IMR-90 (cell line): Measurements from ENCODE around the gene TCF7L2. TPM values are rescaled to one million over a fixed set of nuclear protein-coding genes. Genes with fewer than 3 reads are reported as not detected.

Experiments used
- ATAC-seq: fragments of 200-7000 bp; cut with Tn5 transposase; 2 replicates; pipeline ENCODE4 v1.9.1; 2020; ENCODE audit warnings: low read depth, mild to moderate bottlenecking, moderate library complexity
- BruUV-seq: library from RNA; stranded (reverse); fragments of 400-500 nt; replicated peaks from 2 replicates; lab custom pipeline; 2021; lab: Mats Ljungman, UMichigan
- CTCF ChIA-PET: fragments of 300-600 bp; formaldehyde crosslinking; extraction: SDS; loops from one replicate; lab custom pipeline; 2021; ENCODE audit warnings: antibody characterized with exemption; lab: Yijun Ruan, JAX
- POLR2A ChIA-PET: fragments of 300-600 bp; sonication (Branson Sonifier 250); formaldehyde crosslinking; loops from one replicate; lab custom pipeline; 2022; ENCODE audit warnings: antibody characterized with exemption; ENCODE audit not compliant: unreplicated experiment; lab: Charles Lee
- DNase-seq: peaks from one replicate; pipeline ENCODE4 v3.0.0; 2013
- H2AFZ ChIP-seq: replicated peaks from 2 replicates; pipeline ENCODE3; 2013; ENCODE audit warnings: low read length, mild to moderate bottlenecking; ENCODE audit not compliant: poor library complexity
- H2AK5ac ChIP-seq: 2 replicates; pipeline ENCODE4 v1.6.1; 2013; ENCODE audit warnings: low read depth, low read length, inconsistent platforms
- H2AK9ac ChIP-seq: replicated peaks from 2 replicates; pipeline ENCODE3; 2013; ENCODE audit warnings: mild to moderate bottlenecking, low read depth, low read length, moderate library complexity; ENCODE audit not compliant: poor library complexity
- H2BK120ac ChIP-seq: 2 replicates; pipeline ENCODE4 v1.6.1; 2013; ENCODE audit warnings: low read depth, low read length, inconsistent platforms
- H2BK15ac ChIP-seq: 3 replicates; pipeline ENCODE4 v1.6.1; 2013; ENCODE audit warnings: low read depth, low read length, inconsistent platforms
- H2BK20ac ChIP-seq: 2 replicates; pipeline ENCODE4 v1.6.1; 2013; ENCODE audit warnings: low read depth, mild to moderate bottlenecking, inconsistent platforms, low read length, moderate library complexity
- H2BK5ac ChIP-seq: 2 replicates; pipeline ENCODE4 v1.6.1; 2013; ENCODE audit warnings: mild to moderate bottlenecking, low read depth, low read length, inconsistent platforms; ENCODE audit not compliant: poor library complexity, severe bottlenecking
- H3K14ac ChIP-seq: replicated peaks from 2 replicates; pipeline ENCODE4 v1.6.1; 2013; ENCODE audit warnings: low read depth, low read length, inconsistent platforms
- H3K18ac ChIP-seq: 2 replicates; pipeline ENCODE4 v1.6.1; 2013; ENCODE audit warnings: low read depth, low read length, control low read depth
- H3K23ac ChIP-seq: 2 replicates; pipeline ENCODE4 v1.6.1; 2013; ENCODE audit warnings: low read depth, low read length, inconsistent platforms
- H3K27ac ChIP-seq: 2 replicates; pipeline ENCODE4 v1.5.1; 2013; ENCODE audit warnings: mild to moderate bottlenecking, control low read depth, low read length; ENCODE audit not compliant: insufficient read depth
- H3K27me3 ChIP-seq: 2 replicates; pipeline ENCODE4 v1.6.1; 2013; ENCODE audit warnings: low read length; ENCODE audit not compliant: control insufficient read depth, insufficient read depth
- H3K36me3 ChIP-seq: 2 replicates; pipeline ENCODE4 v1.6.1; 2013; ENCODE audit warnings: low read length, mixed read lengths; ENCODE audit not compliant: control insufficient read depth, insufficient read depth
- H3K4ac ChIP-seq: 2 replicates; pipeline ENCODE4 v1.6.1; 2013; ENCODE audit warnings: low read depth, low read length, inconsistent platforms
- H3K4me1 ChIP-seq: 2 replicates; pipeline ENCODE4 v1.6.1; 2013; ENCODE audit warnings: low read length, mixed read lengths; ENCODE audit not compliant: control insufficient read depth, insufficient read depth
- H3K4me2 ChIP-seq: 2 replicates; pipeline ENCODE4 v1.6.1; 2013; ENCODE audit warnings: low read depth, mild to moderate bottlenecking, control low read depth, low read length, moderate library complexity
- H3K4me3 ChIP-seq: 2 replicates; pipeline ENCODE4 v1.5.1; 2013; ENCODE audit warnings: low read depth, mild to moderate bottlenecking, control low read depth, low read length, moderate library complexity; ENCODE audit not compliant: insufficient read depth
- H3K56ac ChIP-seq: 2 replicates; pipeline ENCODE4 v1.6.1; 2013; ENCODE audit warnings: low read length, inconsistent platforms; ENCODE audit not compliant: insufficient read depth; ENCODE audit errors: extremely low read depth
- H3K79me1 ChIP-seq, 2 experiments: 2 replicates each; pipeline ENCODE4 v1.6.1; 2013; ENCODE audit warnings: low read length in 2 of 2, inconsistent platforms in 1 of 2, low read depth in 1 of 2
- H3K9ac ChIP-seq: 2 replicates; pipeline ENCODE4 v1.6.1; 2013; ENCODE audit warnings: low read depth, low read length, control low read depth
- H3K9me1 ChIP-seq: 2 replicates; pipeline ENCODE4 v1.6.1; 2013; ENCODE audit warnings: low read length, inconsistent platforms; ENCODE audit not compliant: insufficient read depth
- H3K9me3 ChIP-seq: 2 replicates; pipeline ENCODE4 v1.6.1; 2013; ENCODE audit warnings: low read length; ENCODE audit not compliant: control insufficient read depth, insufficient read depth
- H4K20me1 ChIP-seq: 2 replicates; pipeline ENCODE4 v1.6.1; 2013; ENCODE audit warnings: low read length, inconsistent platforms; ENCODE audit not compliant: insufficient read depth
- H4K5ac ChIP-seq: 2 replicates; pipeline ENCODE4 v1.6.1; 2013; ENCODE audit warnings: mild to moderate bottlenecking, low read depth, low read length, control low read depth
- H4K8ac ChIP-seq, 2 experiments: 2 replicates each; pipeline ENCODE4 v1.6.1; 2013; ENCODE audit warnings: low read depth in 2 of 2, low read length in 2 of 2, control low read depth in 1 of 2, inconsistent platforms in 1 of 2
- H4K91ac ChIP-seq: 2 replicates; pipeline ENCODE4 v1.6.1; 2013; ENCODE audit warnings: low read depth, low read length, inconsistent platforms; ENCODE audit not compliant: insufficient read depth
- BHLHE40 ChIP-seq: fragments of 150-350 bp; IDR thresholded peaks from 2 replicates; pipeline ENCODE4 v1.6.1; 2016; ENCODE audit warnings: mild to moderate bottlenecking, low read depth, low read length
- CEBPB ChIP-seq: IDR thresholded peaks from 2 replicates; pipeline ENCODE4 v1.6.1; 2012; ENCODE audit warnings: low read depth, low read length, improper control_type of control experiment
- CHD1 ChIP-seq: IDR thresholded peaks from 2 replicates; pipeline ENCODE4 v1.6.1; 2012; ENCODE audit warnings: low read depth, low read length, improper control_type of control experiment
- FOS ChIP-seq: fragments of 150-350 bp; IDR thresholded peaks from 2 replicates; pipeline ENCODE4 v1.6.1; 2016; ENCODE audit warnings: low read depth, low read length
- MAFK ChIP-seq: IDR thresholded peaks from 2 replicates; pipeline ENCODE4 v1.6.1; 2012; ENCODE audit warnings: low read depth, low read length, improper control_type of control experiment
- MAZ ChIP-seq: IDR thresholded peaks from 2 replicates; pipeline ENCODE4 v1.6.1; 2012; ENCODE audit warnings: low read depth, mild to moderate bottlenecking, low read length, improper control_type of control experiment, moderate library complexity, borderline replicate concordance
- MXI1 ChIP-seq: IDR thresholded peaks from 2 replicates; pipeline ENCODE4 v1.6.1; 2012; ENCODE audit warnings: low read depth, mild to moderate bottlenecking, low read length, moderate library complexity, borderline replicate concordance
- NFE2L2 ChIP-seq: fragments of 150-350 bp; IDR thresholded peaks from 2 replicates; pipeline ENCODE4 v1.6.1; 2016; ENCODE audit warnings: low read depth, mild to moderate bottlenecking, low read length
- POLR2A ChIP-seq: IDR thresholded peaks from 2 replicates; pipeline ENCODE4 v1.6.1; 2012; ENCODE audit warnings: mild to moderate bottlenecking, low read depth, low read length
- RAD21 ChIP-seq: IDR thresholded peaks from 2 replicates; pipeline ENCODE4 v1.6.1; 2012; ENCODE audit warnings: low read length, improper control_type of control experiment
- RCOR1 ChIP-seq: IDR thresholded peaks from 2 replicates; pipeline ENCODE4 v1.6.1; 2012; ENCODE audit warnings: mild to moderate bottlenecking, low read length, improper control_type of control experiment; ENCODE audit not compliant: insufficient replicate concordance
- RFX5 ChIP-seq: IDR thresholded peaks from 2 replicates; pipeline ENCODE4 v1.8.0; 2012; ENCODE audit warnings: low read depth, mild to moderate bottlenecking, low read length, moderate library complexity
- SMC3 ChIP-seq: fragments of 150-350 bp; IDR thresholded peaks from 2 replicates; pipeline ENCODE4 v1.6.1; 2016; ENCODE audit warnings: low read depth, mild to moderate bottlenecking, antibody characterized with exemption, low read length, moderate library complexity
- WGBS, 2 experiments: methylation state at CpG; one replicate each; pipeline versions ENCODE4 v1.1.5 to v1.1.7; 2013; ENCODE audit warnings: missing lambda C conversion rate in 2 of 2; ENCODE audit not compliant: insufficient read length in 1 of 2; ENCODE audit errors: extremely low coverage in 2 of 2; 5-methylcytosine and 5-hydroxymethylcytosine counted together
- dilution Hi-C: fragments of 300-500 bp; cut with HindIII; formaldehyde crosslinking; loops from one replicate; pipeline ENCODE4 v1.14.3; 2018; ENCODE audit warnings: low sequenced_read_pairs; ENCODE audit not compliant: unreplicated experiment
- in situ Hi-C: fragments of 300-500 bp; cut with MboI; formaldehyde crosslinking; loops from 3 replicates; pipeline ENCODE4 v1.14.3; 2019; ENCODE audit warnings: low sequenced_read_pairs, inconsistent platforms, mixed read lengths
- intact Hi-C: fragments of 100-400 bp; cut with micrococcal nuclease; formaldehyde crosslinking; loops from 2 replicates; pipeline ENCODE4 v1.10.0; 2022
- polyA plus RNA-seq, 3 experiments: library from polyadenylated mRNA; depleted of rRNA; stranded (reverse); fragments of >200 nt; gene quantifications; 2 replicates each; pipeline ENCODE4 v1.2.3, GENCODE V29; 2012; ENCODE audit warnings: low replicate concordance in 1 of 3
- total RNA-seq: library from RNA; depleted of rRNA; stranded (reverse); fragments of >200 nt; gene quantifications from 2 replicates; pipeline ENCODE4 v1.2.3, GENCODE V29; 2012
- TF ChIP-seq, protein P1 (sequence below): fragments of 150-350 bp; IDR thresholded peaks from 2 replicates; pipeline ENCODE4 v1.6.1; 2016; ENCODE audit warnings: low read depth, mild to moderate bottlenecking, low read length, moderate library complexity, borderline replicate concordance
- TF ChIP-seq, protein P2 (sequence below): conservative IDR thresholded peaks from 2 replicates; pipeline ENCODE4 v1.5.1; 2012; ENCODE audit warnings: mild to moderate bottlenecking, low read depth, low read length, improper control_type of control experiment
- TF ChIP-seq, protein P3 (sequence below): fragments of 150-350 bp; IDR thresholded peaks from 2 replicates; pipeline ENCODE4 v1.6.1; 2017; ENCODE audit warnings: mild to moderate bottlenecking, antibody characterized with exemption, low read length, low read depth

Gene TCF7L2
- total and polyA plus RNA-seq, 2 of the 4 experiments (the other 2 are of a cell fraction) = 1.3 to 12.2 TPM

DNA sequence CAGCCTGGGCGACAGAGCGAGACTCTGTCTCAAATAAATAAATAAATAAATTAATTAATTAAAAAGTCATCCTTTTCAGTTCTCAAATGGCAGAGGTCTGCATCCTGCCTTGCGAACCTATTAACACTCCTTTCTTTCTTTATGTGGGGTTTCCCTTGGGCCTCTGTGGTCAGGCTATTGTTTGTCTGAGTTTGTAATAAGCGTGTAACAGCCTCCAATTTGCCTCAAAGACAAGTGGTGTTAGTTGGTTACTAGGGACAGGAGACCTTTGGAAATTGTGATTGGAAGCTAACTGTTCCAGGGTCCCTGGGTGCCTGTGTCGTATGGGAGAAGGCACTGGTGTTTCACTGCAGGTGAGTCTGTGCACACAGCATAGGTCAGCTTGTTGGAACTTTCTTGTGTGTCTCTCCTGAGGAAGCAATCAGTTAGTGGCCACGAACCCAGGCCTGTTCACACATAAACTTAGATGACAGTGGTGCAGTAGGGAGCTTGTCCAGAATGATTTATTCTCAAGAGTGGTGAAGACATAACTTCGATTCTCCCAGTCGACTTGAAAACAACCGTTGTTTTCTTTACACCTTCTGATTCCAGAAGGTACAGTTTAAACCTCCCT, 33.5 kb downstream of the TCF7L2 start:
- no CpG with 5 or more reads among the region's 9 CpGs for WGBS, 2 experiments
- dilution Hi-C loops = no loop called here
- no peaks in the 10 kb centered on the region for H3K9me3 ChIP-seq
- no peak overlapping the region for H2AFZ ChIP-seq
- no peak overlapping the region for H2BK120ac ChIP-seq
- peaks cover 11% of the 10 kb centered on the region for H3K9me1 ChIP-seq
- peaks cover 9% of the 10 kb centered on the region for H3K4me1 ChIP-seq
- H3K9ac ChIP-seq = no peak overlapping the region
- no peak overlapping the region for H3K27ac ChIP-seq
- ATAC-seq = no peak
- no peak overlapping the region for H3K18ac ChIP-seq
- no peak overlapping the region for H3K4ac ChIP-seq
- H3K14ac ChIP-seq = no peak overlapping the region
- ChIA-PET CTCF (no interaction called here), POLR2A (no interaction called here)
- H2AK9ac ChIP-seq = no peak overlapping the region
- DNase-seq = no peak
- H4K5ac ChIP-seq = no peak overlapping the region
- H2BK5ac ChIP-seq = no peak overlapping the region
- H2BK15ac ChIP-seq = no peak overlapping the region
- H3K4me3 ChIP-seq = no peak overlapping the region
- H4K91ac ChIP-seq = no peak overlapping the region
- H3K36me3 ChIP-seq = peaks cover 3% of the 10 kb centered on the region; the same call in 1 of the 2 replicates
- no peak overlapping the region for H3K4me2 ChIP-seq
- peaks cover 26 to 73% of the 10 kb centered on the region in 2 experiments for H3K79me1 ChIP-seq
- intact Hi-C loops = no loop called here
- H4K8ac ChIP-seq = no peak overlapping the region
- no peak overlapping the region for H2AK5ac ChIP-seq
- no peak overlapping the region for H2BK20ac ChIP-seq
- H3K23ac ChIP-seq = no peak overlapping the region; the same call in 1 of the 2 replicates
- no peaks in the 10 kb centered on the region for H3K27me3 ChIP-seq
- in situ Hi-C loops = no loop called here
- H4K20me1 ChIP-seq = peaks cover 44% of the 10 kb centered on the region
- TF ChIP-seq BHLHE40 (no peak), RCOR1 (no peak), MAFK (no peak), CEBPB (no peak), FOS (no peak), CHD1 (no peak), MAZ (no peak), POLR2A (no peak), RAD21 (no peak), SMC3 (no peak), RFX5 (no peak), MXI1 (no peak), NFE2L2 (no peak)
- TF ChIP-seq, protein P1, sequence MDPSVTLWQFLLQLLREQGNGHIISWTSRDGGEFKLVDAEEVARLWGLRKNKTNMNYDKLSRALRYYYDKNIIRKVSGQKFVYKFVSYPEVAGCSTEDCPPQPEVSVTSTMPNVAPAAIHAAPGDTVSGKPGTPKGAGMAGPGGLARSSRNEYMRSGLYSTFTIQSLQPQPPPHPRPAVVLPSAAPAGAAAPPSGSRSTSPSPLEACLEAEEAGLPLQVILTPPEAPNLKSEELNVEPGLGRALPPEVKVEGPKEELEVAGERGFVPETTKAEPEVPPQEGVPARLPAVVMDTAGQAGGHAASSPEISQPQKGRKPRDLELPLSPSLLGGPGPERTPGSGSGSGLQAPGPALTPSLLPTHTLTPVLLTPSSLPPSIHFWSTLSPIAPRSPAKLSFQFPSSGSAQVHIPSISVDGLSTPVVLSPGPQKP = no peak
- TF ChIP-seq, protein P2, sequence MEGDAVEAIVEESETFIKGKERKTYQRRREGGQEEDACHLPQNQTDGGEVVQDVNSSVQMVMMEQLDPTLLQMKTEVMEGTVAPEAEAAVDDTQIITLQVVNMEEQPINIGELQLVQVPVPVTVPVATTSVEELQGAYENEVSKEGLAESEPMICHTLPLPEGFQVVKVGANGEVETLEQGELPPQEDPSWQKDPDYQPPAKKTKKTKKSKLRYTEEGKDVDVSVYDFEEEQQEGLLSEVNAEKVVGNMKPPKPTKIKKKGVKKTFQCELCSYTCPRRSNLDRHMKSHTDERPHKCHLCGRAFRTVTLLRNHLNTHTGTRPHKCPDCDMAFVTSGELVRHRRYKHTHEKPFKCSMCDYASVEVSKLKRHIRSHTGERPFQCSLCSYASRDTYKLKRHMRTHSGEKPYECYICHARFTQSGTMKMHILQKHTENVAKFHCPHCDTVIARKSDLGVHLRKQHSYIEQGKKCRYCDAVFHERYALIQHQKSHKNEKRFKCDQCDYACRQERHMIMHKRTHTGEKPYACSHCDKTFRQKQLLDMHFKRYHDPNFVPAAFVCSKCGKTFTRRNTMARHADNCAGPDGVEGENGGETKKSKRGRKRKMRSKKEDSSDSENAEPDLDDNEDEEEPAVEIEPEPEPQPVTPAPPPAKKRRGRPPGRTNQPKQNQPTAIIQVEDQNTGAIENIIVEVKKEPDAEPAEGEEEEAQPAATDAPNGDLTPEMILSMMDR = no peak
- TF ChIP-seq, protein P3, sequence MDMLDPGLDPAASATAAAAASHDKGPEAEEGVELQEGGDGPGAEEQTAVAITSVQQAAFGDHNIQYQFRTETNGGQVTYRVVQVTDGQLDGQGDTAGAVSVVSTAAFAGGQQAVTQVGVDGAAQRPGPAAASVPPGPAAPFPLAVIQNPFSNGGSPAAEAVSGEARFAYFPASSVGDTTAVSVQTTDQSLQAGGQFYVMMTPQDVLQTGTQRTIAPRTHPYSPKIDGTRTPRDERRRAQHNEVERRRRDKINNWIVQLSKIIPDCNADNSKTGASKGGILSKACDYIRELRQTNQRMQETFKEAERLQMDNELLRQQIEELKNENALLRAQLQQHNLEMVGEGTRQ = no peak
- no peak overlapping the region for H3K56ac ChIP-seq
- BruUV-seq = no TSS peak
